HPDE6-E6E7 (cell line): ENCODE data around the gene CGNL1.

Source experiments
- DNase-seq: peaks from one replicate; pipeline ENCODE4 v3.0.0; 2011; ENCODE audit warnings: missing footprints; ENCODE audit errors: extremely low spot score

Gene CGNL1, protein sequence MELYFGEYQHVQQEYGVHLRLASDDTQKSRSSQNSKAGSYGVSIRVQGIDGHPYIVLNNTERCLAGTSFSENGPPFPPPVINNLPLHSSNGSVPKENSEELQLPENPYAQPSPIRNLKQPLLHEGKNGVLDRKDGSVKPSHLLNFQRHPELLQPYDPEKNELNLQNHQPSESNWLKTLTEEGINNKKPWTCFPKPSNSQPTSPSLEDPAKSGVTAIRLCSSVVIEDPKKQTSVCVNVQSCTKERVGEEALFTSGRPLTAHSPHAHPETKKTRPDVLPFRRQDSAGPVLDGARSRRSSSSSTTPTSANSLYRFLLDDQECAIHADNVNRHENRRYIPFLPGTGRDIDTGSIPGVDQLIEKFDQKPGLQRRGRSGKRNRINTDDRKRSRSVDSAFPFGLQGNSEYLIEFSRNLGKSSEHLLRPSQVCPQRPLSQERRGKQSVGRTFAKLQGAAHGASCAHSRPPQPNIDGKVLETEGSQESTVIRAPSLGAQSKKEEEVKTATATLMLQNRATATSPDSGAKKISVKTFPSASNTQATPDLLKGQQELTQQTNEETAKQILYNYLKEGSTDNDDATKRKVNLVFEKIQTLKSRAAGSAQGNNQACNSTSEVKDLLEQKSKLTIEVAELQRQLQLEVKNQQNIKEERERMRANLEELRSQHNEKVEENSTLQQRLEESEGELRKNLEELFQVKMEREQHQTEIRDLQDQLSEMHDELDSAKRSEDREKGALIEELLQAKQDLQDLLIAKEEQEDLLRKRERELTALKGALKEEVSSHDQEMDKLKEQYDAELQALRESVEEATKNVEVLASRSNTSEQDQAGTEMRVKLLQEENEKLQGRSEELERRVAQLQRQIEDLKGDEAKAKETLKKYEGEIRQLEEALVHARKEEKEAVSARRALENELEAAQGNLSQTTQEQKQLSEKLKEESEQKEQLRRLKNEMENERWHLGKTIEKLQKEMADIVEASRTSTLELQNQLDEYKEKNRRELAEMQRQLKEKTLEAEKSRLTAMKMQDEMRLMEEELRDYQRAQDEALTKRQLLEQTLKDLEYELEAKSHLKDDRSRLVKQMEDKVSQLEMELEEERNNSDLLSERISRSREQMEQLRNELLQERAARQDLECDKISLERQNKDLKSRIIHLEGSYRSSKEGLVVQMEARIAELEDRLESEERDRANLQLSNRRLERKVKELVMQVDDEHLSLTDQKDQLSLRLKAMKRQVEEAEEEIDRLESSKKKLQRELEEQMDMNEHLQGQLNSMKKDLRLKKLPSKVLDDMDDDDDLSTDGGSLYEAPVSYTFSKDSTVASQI

GRCh38 chr15:57375827-57376695 is at the start of gene CGNL1:
Gene CGNL1, plus strand, starts transcription at chr15:57376505. Its CDS starts 61,495 bp downstream, at chr15:57438000.
- no peak for DNase-seq

DNA sequence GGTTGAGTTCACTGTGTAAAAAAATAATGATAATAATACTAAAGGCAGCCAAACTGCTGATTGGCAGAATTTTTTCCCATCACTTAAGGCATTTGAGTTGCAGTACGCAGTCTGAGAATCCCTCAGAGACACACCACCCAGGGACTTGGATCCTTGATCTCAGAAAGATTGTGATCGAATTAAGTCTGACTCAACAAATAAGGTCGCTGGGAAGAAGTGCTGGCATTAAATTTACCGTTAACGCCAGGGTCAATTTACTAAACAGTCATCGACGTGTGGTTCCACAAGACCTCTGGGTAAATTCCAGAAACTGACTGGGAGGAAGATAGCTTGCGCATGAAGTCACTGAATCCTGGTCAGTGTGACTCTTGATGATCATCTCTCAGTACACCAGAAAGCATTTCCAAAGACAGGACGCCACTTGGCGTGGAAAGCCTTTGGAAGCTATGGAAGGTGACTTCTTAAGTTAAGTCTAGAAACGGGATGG is 48.3 kb upstream of the CGNL1 start:
- DNase-seq = no peak

DNA sequence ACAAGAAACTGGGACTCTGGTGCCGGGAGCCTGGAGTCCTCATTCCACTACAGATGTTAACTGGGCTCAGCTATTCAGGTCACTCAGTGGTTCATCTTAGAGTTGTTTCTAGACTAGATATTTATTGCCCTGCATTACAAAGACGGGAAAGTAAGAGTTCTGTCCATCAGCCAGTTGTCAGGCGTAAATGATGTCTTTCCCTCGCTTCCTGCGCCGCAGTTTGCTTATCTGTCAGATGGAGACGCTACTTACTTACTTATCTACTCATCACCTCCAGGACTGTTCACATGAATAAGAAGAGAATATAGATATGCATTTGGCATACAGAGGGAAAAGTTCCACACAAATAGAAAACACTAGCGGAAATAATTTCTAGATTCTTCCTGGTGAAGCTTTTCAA is 47.8 kb upstream of the CGNL1 start:
- no peak for DNase-seq

DNA sequence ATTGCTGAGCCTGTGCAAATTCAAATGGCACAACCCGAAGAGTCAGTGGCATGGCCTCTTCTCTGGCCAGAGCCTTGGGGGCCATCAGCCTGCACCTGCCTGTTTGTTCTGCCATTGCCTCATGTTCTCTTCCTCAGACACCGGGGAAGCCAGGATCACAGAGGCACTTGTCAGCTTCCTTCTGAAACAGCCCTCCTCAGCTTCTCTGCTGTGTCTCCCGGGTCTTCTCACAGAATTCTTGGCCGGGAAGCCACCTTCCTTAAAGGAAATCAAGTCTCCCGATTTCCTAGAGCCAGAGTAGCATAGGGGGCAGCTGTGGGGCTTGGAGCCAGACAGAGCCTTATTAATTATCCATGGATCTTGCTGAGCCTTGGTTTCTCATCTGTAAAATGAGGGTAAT is 47.4 kb upstream of the CGNL1 start:
- DNase-seq = no peak

GRCh38 chr15:57329582-57330367 is 46.5 kb upstream of the CGNL1 start:
- no peak for DNase-seq

DNA sequence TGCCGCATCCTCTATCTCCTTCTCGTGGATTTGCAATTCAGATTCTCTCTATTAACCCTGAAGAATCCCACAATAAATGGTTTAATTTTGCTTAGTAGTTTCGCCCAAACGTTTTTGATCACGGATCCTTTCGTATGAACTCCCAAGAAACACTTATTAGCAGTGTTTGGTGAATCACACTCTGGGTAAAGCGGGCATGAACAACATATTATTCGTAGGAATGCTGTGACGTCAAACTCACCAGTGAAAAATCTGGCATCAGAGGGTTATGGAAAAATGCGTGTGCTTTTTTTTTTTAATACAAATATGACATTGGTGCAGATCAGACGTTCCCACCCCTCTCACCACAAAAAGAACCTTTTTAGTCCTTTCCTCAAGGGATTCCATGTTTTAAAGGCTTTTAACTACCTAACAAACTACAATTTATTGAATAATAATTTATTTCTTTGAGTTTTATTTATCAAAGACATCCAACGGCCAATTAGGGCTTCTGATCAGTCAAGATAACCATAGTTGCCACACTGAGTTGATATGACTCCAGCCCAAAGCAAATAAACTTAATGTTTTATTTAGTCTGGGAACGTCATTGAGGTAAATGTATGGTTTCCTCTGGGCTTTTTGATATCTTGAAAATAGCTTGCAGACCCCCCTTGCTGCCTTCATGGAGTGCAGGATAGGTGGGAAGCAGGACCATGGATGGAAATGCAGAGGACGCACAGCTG is 45.5 kb upstream of the CGNL1 start:
- DNase-seq = no peak

DNA sequence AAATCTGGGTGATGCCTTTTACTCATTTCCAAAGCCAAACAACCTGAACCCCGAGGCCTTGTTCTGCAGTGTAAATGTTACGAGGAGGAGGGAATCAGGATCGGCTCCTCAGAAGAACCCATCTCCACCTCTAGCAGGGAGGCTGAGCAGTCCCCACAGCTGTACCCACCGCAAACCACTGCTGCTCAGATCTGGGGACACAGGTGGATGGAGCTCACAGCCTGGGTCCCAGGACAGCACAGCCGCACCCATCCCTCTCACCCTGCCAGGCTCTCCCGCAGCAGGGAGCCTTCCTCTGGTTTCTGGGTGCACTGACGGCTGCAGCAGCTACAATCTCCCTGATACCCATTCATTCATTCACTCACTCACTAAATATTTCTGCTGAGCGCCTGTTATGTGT is 44.0 kb upstream of the CGNL1 start:
- no peak for DNase-seq

DNA sequence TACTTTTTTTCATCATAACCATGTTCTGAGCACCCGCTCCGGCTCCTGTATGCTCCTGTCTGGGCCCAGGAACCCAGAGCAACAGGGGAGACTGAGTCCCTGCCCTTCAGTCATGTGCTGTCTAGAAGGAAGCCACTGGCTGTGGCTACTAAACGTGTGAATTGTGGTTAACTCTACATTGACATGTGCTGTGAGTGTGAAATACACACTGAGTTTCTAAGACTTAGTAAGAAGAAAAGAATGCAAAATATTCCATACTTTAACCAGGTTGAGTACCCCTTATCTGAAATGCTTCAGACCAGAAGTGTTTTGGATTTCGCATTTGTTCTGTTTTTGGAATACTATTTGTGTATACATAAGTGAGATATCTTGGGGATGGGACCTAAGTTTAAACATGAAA is 42.8 kb upstream of the CGNL1 start:
- no peak for DNase-seq

GRCh38 chr15:57334257-57334656 is 42.0 kb upstream of the CGNL1 start:
- DNase-seq = peak; percentile 49

- no peak for DNase-seq
Observed at GRCh38 chr15:57335293-57335715, 41.0 kb upstream of the CGNL1 start.

DNA sequence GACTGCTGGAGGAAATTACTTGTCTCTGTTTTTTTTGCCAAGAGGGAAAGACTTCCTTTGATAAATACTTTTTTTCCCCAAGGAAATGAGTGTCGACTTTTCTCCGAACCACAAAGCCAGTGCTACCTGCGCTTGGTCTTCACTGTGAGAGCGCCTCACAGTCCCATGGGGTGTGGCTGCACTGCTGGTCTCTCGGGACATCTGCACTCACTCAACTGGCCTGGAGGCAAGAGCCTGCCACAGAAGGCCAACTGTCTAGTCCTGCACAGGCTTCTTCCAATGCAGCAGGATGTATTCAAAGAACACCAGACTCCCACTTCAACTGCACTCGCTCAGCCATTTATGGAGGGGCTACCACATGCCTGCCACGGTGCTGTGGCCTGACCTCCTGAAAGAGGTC is 40.6 kb upstream of the CGNL1 start:
- no peak for DNase-seq

- DNase-seq = no peak
Observed at GRCh38 chr15:57337868-57338411, 38.4 kb upstream of the CGNL1 start.

DNA sequence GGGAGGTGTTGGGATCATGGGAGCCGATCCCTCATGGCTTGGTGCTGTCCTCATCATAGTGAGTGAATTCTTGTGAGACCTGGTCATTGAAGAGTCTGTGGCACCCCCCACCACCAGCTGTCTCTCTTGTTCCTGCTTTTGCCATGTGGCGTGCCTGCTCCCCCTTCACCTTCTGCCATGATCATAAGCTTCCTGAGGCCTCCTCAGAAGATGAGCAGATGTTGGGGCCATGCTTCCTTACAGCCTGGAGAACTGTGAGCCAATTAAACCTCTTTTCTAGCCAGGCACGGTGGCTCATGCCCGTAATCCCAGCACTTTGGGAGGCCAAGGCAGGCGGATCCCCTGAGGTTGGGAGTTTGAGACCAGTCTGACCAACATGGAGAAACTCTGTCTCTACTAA is 37.0 kb upstream of the CGNL1 start:
- no peak for DNase-seq

- DNase-seq = peak; percentile 26
Observed at GRCh38 chr15:57340682-57341259, 35.5 kb upstream of the CGNL1 start.

GRCh38 chr15:57343048-57343447 is 33.3 kb upstream of the CGNL1 start:
- no peak for DNase-seq

GRCh38 chr15:57343498-57343897 is 32.8 kb upstream of the CGNL1 start:
- no peak for DNase-seq

- DNase-seq = no peak
Observed at GRCh38 chr15:57344282-57344681, 32.0 kb upstream of the CGNL1 start.

DNA sequence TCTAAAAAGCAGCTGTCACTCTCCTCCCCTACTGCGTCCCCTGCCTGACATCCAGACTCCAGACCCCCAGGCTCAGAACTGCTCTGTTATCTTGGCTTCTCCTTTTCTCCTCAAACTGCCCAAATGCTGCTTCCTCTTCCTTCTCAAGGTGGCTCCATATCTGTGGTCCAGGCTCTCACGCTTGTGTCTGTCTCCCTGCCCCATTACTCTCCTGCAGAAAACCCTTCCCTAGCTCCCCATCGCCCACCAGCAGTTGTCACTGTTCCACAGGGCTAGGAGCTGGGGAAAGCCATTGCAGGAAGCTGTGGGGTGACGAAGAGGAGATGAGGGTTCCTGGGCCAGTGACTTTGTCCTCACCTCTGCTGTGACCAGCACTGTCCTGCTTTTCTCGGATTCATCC is 30.7 kb upstream of the CGNL1 start:
- DNase-seq = no peak

DNA sequence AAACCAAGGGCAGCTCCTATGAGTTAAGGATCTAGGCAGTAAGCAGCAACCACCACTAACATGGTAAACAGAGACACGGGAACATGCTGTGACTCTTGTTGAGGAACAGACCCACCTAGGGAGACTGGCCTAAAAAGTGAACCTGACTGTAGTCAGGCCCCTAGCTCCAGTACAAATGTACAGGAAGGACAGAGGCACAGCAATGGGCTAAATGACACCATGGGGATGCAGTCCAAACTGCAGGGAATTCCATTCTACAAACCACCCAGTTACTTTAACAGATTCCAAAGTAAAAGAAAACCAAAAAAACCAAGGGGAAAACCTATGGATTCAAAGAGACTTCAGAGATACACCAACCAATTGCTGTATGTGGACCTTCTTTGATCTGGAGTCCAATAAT is 28.2 kb upstream of the CGNL1 start:
- no peak for DNase-seq
